ENCODE data around the gene GARRE1.
"Not testable (repeated sequence)": the region's sequence is repeated elsewhere in the genome, so short reads cannot be mapped to it uniquely, and the experiment has no call there.

The GARRE1 gene

GRCh38 chr19:34259367-34260095, 5.2 kb downstream of the GARRE1 start:
- DNase-seq: peak; percentile 23

GRCh38 chr19:34260771-34261173, 6.4 kb downstream of the GARRE1 start:
- DNase-seq: no peak

GRCh38 chr19:34261334-34262109, 7.2 kb downstream of the GARRE1 start:
- DNase-seq: no peak

GRCh38 chr19:34263745-34264237, 9.4 kb downstream of the GARRE1 start:
- DNase-seq: no peak

- DNase-seq: no peak
These were observed 10.9 kb downstream of the GARRE1 start for GRCh38 chr19:34265221-34265650.

- no peak for DNase-seq
These were observed 14.7 kb downstream of the GARRE1 start for GRCh38 chr19:34269081-34269480.

- no peak for DNase-seq
These were observed 15.1 kb downstream of the GARRE1 start for GRCh38 chr19:34269489-34269888.

- DNase-seq: no peak
These were observed 15.7 kb downstream of the GARRE1 start for GRCh38 chr19:34269968-34270621.

- no peak for DNase-seq
These were observed 18.8 kb downstream of the GARRE1 start for GRCh38 chr19:34273121-34273520.

- no peak for DNase-seq
These were observed 20.0 kb downstream of the GARRE1 start for GRCh38 chr19:34274284-34274826.

- DNase-seq: no peak
These were observed 20.7 kb downstream of the GARRE1 start for GRCh38 chr19:34274827-34275625.

- no peak for DNase-seq
These were observed 21.4 kb downstream of the GARRE1 start for GRCh38 chr19:34275705-34276104.

- DNase-seq: no peak
These were observed 22.3 kb downstream of the GARRE1 start for GRCh38 chr19:34276614-34277013.

- DNase-seq: no peak
These were observed 22.9 kb downstream of the GARRE1 start for GRCh38 chr19:34277244-34277643.

GRCh38 chr19:34278783-34279182, 24.4 kb downstream of the GARRE1 start:
- no peak for DNase-seq

- not testable (repeated sequence) for DNase-seq
These were observed 27.1 kb downstream of the GARRE1 start for GRCh38 chr19:34281444-34281843.

- DNase-seq: no peak
These were observed 28.5 kb downstream of the GARRE1 start for GRCh38 chr19:34282611-34283519.

- no peak for DNase-seq
These were observed 30.2 kb downstream of the GARRE1 start for GRCh38 chr19:34284505-34284904.

GRCh38 chr19:34287662-34288140, 33.3 kb downstream of the GARRE1 start:
- DNase-seq: no peak

- no peak for DNase-seq
These were observed 34.0 kb downstream of the GARRE1 start for GRCh38 chr19:34288381-34288780.

GRCh38 chr19:34291235-34291634, 36.9 kb downstream of the GARRE1 start:
- no peak for DNase-seq
